GM19397 (cell line): ENCODE results near the gene IRX2.

Source experiments
- ATAC-seq: cut with Tn5 transposase; IDR thresholded peaks from one replicate; pipeline ENCODE4 v1.9.1; 2021; ENCODE audit warnings: mild to moderate bottlenecking, moderate library complexity; ENCODE audit not compliant: unreplicated experiment

Gene IRX2

DNA sequence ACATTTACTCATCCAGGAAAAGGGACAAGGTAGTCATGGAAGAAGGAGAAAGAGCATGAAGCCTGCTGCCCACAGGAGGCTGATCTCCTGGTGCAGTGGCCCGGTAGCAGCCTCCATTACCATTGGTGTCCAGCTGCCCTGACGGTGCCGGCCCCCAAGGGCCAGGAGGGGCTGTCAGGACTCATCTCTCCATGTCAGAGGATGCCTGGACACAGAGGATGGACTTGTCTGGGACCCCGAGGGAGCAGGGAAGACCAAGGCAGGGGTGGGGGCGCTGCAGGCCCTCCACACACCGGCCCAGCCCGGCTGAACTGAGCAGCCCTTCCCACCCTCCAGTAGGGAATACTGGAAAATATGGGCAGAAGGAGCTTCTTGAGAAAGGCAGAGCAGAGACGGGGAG, 52.2 kb downstream of the IRX2 start:
- no peak for ATAC-seq

- ATAC-seq: no peak
Observed at GRCh38 chr5:2698581-2698980, 52.9 kb downstream of the IRX2 start.

GRCh38 chr5:2697446-2698200, 53.9 kb downstream of the IRX2 start:
- no peak for ATAC-seq

GRCh38 chr5:2697041-2697440, 54.4 kb downstream of the IRX2 start:
- ATAC-seq: no peak
